GM19238 (cell line): ENCODE data around the gene ZNF101.
A peak's percentile ranks its signal among the peaks of the same experiment; 100 is the strongest.

ENCODE experiments used
- DNase-seq: peaks from one replicate; pipeline ENCODE4 v3.0.0; 2011; ENCODE audit warnings: low spot score; ENCODE audit not compliant: insufficient read length

Gene ZNF101

GRCh38 chr19:19710506-19710905 is 41.9 kb downstream of the ZNF101 start:
- no peak for DNase-seq

DNA sequence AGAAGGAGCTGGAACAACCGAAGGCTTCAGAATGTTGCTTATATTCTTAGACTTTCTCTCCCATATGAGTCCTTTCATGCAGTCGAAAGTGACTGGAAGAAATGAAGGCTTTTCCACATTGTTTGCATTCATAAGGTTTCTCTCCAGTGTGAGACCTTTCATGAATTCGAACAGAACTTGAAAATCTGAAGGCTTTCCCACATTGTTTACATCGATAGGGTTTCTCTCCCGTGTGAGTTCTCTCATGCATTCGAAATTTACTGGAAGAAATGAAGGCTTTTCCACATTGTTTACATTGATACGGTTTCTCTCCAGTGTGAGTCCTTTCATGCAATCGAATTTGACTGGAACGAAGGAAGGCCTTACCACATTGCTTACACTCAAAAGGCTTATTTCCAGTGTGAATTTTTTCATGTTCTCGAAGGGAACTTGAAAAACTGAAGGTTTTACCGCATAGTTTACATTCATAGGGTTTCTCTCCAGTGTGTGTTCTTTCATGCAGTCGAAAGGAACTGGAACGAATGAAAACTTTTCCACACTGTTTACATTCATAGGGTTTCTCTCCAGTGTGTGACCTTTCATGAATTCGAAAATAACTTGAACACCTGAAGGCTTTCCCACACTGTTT is 42.8 kb downstream of the ZNF101 start:
- DNase-seq: no peak

DNA sequence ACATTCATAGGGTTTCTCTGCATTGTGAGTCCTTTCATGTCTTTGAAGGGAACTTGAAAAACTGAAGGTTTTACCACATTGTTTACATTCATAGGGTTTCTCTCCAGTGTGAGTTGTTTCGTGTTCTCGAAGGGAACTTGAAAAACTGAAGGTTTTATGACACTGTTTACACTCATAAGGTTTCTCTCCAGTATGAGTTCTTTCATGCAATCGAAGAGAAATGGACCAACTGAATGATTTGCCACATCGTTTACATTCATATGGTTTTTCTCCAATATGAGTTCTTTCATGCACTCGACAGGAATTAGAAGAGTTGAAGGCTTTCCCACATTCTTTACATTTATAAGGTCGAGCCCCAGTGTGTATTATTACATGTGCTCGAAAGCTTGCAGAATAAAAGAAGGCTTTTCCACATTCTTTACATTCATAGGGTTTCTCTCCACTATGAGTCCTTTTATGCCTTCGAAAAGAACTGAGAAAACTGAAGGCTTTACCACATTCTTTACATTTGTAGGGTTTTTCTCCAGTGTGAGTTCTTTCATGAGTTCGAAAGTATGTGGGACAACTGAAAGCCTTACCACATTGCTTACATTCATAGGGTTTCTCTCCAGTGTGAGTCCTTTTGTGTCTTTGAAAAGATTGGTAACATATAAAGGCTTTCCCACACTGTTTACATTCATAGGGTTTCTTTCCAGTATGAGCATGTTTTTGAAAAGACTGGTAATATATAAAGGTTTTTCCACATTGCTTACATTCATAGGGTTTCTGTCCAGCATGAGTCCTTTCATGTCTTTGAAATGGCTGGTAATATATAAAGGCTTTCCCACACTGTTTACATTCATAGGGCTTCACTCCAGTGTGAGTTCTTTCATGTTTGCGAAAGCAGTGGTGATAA is 43.5 kb downstream of the ZNF101 start:
- DNase-seq: no peak

GRCh38 chr19:19719798-19720197 is 51.2 kb downstream of the ZNF101 start:
- DNase-seq: no peak

DNA sequence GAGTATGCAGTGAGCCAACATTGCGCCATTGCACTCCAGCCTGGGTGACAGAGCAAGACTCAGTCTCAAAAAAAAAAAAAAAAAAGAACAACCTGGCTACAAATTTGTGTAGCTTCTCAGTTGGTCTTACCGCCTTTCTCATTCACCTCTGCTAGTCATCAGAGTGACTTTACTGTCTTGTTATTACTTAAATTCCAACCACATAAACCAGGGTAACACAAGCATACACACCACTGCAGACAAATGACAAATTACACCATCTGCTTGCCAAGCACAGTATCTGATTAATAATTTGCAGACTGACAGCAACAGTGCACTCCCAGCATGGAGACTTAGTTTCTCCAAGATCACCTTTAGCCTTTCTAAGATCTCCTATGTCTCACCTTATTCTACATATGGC is 53.3 kb downstream of the ZNF101 start:
- no peak for DNase-seq

DNA sequence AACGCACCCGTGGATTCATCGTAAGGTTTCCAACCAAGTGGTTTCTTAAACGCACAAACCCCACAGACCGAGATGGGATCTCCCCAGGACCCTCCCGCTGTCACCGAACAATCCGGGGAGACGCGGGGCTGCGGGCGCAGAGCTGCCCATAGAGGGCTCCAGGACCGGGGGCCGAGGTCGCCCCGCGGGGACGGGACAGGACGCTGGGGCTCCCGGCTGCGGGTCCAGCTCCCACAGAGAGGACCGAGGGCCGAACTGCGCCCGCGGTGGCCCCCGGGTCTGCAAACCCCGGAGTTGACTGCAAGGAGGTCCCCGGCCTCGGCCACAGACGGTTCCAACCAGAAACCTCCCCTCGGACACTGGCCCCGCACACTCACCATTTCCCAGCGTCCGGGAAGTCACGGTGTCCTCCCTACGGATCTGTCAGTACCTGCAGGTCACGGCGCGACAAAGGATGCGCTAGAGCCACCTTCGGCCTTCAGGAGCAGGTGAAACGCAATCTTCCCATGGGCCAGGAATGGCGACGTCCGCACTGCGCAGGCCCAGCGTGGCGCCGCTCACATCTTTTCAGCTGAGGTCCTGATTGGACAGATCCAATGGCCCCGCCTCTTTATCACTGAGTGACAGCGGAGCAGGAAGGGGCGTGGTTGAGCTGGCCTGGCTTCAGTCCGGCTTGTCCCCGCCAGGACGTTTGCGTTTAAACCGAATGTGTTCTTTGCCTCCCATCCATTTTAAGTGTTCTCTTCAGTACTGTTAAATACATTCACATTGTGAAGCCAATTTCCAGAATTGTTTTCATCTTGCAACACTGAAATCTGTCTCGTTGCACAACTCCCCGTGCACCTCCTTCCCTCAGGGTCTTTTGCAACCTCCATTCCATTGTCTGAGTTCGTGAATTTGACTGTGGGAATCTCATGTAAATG is 64.2 kb downstream of the ZNF101 start, which contains the start of gene ZNF14:
TSS of gene ZNF14 (minus strand) at position 534 of the 923 bp plus-strand sequence. CDS start at position 380, 154 bp downstream.
- peak; percentile 98 for DNase-seq
